Activated effector memory CD4-positive, alpha-beta T cell treated with Interleukin-2 at 50 U/mL for 16 hours (primary cell): Measurements from ENCODE around the gene EPAS1.

Experiments used
- DNase-seq: peaks from one replicate; pipeline ENCODE4 v3.0.0-alpha.2; 2020

The EPAS1 gene

DNA sequence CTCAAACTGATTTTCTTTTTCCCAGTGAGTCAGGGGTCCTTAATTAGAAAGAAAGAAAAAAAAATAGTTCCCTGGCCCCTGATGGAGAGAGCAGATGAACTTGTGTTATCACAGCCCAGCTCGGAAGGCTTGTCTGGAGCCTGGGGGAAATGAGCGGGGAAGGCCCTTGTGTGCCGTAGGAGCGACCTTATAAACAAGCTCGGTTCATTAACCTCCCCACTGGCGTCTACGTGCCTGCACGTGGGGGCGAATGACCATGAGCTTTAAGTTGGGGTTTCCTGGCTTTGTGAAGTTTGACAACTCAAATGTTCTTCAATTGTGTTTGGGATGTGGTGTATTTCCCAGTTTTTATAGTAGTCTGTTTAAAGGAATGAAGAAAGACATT, 69.5 kb downstream of the EPAS1 start:
- DNase-seq: no peak

DNA sequence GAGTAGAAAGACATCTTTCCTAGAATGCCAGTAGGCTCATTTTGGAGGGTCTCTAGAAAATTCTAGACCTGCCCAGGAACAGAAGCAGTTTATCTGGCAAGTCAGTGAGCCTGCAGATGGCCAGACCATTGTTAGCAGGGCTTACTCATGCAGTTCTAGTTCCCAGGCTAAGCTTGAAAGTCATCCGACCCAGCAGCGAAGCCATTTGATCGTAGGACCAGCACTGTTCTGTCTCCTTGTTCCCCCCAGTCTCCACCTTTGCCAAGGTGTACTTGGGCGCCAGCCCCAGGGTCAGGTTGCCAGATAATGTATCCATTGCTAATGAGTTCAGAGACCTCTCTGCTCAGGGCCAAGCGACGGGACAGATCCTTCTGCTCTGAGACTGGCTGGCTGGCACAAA, 70.1 kb downstream of the EPAS1 start:
- DNase-seq: no peak

DNA sequence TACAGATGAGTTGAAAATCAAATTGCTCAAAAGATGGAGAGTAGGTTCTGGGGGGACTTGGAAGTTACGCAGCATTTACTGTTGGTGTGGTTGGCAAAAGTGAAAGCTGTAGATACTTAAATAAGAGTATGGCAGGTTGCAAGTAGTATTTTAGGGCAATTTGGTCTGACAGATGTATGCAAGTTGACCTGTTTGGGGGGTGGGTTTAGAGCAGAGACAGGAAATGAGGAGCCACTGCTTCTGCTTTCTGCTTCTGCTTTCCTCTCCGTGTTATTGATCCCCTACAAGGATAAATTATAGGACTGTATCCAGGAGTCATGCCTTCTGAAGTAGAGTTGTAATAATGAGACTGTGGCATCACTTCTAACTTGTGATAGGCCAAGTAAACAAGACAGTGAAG, 71.2 kb downstream of the EPAS1 start:
- DNase-seq: no peak

DNA sequence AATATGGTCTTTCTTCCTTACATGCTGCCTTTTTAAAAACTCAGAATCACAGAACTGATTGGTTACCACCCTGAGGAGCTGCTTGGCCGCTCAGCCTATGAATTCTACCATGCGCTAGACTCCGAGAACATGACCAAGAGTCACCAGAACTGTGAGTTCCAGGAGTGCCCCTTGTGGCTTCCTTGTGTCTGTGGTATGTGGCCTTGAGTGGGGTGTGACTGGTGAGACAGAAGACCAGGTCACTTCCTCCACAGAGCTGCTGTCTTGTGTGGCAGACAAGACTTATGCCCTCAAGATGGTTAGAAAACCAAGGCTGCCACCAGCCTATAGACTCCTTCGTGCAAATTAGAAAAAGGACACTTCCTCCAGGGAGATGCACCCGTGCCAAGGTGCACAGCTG, 72.6 kb downstream of the EPAS1 start:
- DNase-seq: no peak

DNA sequence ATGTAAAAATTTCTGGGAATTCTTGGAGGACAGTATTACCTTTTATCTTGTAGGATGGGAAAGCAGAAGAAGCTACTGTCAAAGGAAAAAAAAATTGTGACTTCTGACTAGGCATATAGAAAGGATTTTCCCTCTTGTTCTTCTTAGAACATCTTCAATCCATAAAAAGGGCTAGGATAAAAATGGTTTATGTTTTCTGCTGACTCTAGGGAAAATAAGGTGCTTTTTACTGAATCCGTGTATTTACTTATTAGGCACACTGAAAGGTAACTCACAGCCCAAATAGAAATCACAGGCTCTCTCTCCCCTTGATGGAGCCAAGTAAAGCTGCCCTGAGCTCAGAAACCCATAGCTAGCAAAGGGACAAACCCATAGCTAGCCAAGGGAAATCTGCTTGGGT, 74.6 kb downstream of the EPAS1 start:
- no peak for DNase-seq

DNA sequence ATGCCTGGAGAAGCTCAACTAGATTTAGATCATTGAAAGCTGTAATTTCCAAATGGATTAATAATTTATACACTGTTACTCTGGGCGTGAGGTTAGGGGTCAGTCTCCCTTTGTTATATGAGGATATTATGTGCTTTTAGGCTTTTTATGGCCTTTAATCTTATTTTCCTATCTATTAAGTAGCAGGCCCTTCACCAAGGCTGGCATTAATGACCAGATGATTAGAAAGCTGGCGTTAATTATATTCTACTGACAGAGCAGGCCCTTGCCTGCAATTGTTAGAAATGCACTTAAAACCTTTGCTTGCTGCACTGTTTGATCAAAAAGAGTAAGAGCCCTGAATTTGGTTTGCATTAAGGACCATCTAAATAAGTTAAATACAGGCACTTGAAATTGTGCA, 75.3 kb downstream of the EPAS1 start:
- no peak for DNase-seq

DNA sequence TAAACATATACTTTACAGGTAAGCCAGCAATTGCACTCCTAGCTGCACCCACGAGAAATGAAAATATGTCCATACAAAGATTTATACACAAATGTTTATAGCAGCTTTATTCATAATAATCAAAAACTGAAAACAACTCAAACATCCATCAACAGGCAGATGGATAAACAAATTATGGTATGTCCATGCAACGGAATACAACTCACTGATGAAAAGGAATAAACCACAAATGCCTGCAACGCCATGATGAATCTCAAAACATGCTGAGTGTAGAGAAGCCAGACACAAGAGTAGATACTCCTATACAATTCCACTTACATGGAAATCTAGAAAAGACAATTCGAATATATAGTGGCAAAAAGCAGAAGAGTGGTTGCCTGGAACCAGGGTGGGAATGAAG, 76.0 kb downstream of the EPAS1 start:
- DNase-seq: no peak

DNA sequence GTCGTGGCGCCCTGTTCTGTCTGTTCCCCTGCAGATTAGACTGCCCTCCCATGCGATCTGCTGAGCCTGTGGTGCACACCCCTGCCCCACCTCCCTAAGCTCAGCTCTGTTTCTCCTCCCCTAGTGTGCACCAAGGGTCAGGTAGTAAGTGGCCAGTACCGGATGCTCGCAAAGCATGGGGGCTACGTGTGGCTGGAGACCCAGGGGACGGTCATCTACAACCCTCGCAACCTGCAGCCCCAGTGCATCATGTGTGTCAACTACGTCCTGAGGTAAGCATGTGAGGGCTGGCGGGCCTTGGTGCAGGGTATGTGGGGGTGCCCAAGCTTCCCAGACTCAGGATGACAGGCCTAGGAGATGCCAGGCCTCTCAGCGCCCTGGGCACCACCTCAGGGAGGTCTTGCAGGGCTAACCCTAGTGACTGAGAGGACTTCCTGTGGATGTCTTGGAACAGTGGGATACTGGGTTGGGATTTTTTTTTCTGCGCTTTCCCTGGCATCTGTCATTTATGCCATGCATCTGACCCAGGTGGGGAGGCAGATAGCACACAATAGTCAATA, 78.4 kb downstream of the EPAS1 start:
- no peak for DNase-seq

DNA sequence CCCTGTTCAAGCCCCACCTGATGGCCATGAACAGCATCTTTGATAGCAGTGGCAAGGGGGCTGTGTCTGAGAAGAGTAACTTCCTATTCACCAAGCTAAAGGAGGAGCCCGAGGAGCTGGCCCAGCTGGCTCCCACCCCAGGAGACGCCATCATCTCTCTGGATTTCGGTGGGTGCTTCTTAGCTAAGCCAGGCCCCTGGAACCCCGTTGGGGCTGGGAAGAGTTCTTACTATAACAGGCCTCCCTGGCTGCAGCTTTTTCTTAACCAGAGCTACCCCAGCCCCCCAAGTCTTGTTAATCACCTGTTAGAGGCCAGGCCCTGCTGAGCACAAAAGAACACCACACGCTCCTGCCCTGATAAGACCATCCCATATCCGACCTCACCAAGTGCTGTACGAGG, 79.4 kb downstream of the EPAS1 start:
- no peak for DNase-seq

DNA sequence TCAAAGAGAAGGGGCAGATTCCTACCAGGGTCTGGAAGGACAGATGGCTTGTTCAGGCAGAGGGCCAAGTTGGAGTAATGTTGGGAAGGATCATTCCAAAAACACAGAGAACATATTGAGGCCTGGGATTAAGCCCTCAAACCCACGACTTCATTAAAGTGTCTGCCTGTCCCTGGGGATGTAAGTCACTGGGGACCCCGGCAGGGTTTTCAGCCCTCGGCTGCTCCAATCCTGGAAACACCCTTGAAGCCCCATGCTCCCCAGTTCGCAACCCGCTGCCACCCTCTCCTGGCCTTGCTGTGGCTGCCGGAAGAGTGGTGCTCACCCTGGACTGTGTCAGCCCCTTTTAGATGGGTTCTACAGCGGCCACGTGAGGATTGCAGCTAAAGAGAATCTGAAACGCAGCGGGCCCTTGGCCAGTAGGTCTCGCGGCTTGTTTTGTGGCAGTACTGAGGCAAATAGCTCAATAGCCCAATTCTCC, 79.9 kb downstream of the EPAS1 start:
- DNase-seq: no peak

DNA sequence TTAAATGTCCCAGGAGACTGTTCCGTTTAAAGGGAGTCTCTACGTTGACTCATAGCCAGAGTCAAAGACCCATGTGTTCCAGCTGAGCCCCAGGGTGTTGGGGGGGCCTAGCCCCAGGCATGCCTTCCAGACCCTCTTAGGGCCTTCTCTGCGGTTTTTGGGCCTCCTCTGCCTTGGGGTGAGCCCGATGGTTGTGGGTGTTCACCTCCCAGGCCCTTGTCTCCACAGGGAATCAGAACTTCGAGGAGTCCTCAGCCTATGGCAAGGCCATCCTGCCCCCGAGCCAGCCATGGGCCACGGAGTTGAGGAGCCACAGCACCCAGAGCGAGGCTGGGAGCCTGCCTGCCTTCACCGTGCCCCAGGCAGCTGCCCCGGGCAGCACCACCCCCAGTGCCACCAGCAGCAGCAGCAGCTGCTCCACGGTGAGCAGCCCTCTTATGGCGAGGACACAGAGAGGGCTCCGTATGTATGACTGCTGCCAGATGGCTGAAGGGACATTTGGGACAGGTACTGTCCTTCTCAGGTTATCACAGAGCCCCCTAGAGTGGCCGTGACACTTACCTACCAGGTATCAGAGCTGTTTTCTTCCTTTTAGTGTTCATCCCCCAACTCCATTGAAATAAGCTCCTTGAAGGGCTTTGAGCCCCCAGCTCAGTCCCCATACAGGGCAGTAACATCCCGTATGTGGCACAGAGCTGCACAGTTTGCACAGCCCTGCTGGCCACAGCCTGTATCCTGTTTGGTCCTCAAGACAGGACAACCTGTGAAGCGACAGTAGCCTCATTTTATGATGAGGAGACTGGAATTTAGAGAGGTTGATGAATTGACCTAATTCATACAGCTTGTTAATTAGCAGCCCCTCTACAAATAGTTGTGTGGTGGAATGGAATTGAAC, 80.7 kb downstream of the EPAS1 start:
- DNase-seq: no peak

DNA sequence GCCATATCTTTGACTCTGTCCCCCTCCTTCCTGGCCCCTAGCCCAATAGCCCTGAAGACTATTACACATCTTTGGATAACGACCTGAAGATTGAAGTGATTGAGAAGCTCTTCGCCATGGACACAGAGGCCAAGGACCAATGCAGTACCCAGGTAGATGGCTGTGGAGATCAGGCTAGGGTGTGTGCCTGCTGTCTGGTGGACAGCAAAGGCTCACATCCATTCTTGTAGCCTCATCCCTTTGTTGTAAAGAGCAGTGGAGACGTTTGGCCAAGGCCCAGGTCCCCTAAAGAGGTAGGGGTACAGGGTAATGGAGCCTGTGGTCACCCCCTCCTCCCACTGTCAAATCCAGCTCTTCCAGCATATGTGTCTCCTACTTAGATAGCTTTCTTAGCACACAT, 81.4 kb downstream of the EPAS1 start:
- no peak for DNase-seq

DNA sequence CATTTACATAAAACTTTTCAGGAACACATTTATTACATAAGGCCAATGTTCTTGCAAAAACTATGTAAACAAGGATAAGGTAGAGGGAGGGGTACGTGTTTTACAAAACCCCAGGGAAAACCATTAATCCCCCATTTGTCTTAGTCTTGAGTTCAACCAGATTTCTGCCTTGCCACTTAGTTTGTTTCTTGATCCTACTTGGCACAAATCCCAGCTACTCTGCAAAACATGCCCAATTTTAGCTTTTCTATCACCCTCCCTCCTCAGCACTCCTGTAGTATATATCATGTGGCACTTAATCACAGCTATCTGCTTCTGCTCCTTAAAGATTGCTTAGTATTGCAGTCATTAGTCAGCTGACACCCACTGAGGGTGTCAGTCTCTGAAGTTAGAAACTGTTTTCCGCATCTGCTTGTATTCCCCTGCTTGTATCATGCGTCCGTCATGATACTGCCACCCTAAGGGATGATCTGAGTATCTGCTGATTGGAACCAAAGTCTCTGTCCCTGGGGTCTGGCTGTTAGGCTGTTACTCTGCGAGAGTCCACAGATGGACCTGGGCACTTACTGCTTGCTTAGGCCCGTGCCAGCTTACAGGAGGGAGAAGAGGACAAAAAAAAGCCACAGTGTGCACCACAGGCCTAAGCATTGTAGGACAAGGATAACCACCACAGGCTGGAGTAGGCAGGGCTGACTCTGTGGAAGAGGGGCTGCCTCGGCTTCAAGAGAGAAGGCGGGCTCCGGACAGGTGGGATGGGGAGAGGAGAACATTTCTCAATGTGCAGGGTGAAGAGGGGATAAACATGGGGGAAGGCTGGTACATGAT, 82.2 kb downstream of the EPAS1 start:
- no peak for DNase-seq

DNA sequence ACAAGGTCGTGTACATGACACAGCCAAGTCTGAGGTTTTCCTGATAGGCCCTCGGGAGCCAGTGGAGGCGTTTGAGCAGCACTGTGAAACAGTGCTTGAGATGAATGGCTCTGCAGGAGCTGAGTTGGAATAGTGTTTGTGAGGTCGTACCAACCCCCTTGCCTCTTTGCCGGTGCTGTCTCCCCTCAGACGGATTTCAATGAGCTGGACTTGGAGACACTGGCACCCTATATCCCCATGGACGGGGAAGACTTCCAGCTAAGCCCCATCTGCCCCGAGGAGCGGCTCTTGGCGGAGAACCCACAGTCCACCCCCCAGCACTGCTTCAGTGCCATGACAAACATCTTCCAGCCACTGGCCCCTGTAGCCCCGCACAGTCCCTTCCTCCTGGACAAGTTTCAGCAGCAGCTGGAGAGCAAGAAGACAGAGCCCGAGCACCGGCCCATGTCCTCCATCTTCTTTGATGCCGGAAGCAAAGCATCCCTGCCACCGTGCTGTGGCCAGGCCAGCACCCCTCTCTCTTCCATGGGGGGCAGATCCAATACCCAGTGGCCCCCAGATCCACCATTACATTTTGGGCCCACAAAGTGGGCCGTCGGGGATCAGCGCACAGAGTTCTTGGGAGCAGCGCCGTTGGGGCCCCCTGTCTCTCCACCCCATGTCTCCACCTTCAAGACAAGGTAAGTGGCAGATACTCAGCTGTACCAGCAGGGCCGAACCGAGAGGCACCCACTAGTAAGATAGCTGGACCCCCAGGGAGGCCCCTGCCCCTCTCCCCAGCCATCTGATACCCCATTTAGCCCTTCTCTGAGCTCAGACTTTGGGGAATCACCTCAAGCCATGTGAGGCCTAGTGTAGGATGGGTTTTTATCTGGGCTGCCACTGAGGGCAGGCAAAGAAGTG, 83.1 kb downstream of the EPAS1 start:
- DNase-seq: no peak

DNA sequence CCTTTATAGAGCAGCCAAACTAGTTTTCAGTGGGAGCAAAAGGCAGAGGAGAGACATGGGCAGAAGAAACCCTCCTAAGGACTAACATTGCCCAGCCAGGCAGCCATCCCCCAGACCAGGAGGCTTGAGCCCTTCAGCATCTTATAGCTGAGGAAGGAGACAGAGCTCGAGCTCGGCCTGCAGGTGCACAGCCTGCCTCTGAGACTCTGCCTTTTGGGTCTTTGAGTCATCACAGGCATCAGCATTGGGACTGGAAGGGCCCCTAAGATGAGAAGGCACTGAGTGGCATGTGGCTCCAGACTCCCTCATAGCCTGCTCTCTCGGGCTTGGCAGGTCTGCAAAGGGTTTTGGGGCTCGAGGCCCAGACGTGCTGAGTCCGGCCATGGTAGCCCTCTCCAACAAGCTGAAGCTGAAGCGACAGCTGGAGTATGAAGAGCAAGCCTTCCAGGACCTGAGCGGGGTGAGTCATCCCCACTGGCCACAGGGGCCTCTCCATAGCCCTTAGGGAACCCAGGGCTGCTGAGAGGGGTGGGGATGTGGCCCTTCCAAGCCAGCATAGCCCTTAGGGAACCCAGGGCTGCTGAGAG, 84.1 kb downstream of the EPAS1 start:
- DNase-seq: no peak

DNA sequence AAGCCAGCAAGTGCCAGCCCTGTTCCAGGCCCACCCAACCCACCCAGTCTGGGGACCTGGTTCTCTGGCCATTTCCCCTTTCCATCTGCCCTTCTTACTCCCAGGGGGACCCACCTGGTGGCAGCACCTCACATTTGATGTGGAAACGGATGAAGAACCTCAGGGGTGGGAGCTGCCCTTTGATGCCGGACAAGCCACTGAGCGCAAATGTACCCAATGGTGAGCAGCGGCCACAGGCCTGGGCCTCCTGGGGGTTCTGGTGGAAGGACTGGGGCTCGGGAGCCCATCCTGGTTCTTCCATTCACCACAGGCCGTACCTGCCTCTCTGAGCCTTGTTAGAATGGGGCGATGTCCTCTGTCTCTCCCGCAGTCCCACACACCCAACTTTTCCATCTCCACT, 84.7 kb downstream of the EPAS1 start:
- DNase-seq: no peak

DNA sequence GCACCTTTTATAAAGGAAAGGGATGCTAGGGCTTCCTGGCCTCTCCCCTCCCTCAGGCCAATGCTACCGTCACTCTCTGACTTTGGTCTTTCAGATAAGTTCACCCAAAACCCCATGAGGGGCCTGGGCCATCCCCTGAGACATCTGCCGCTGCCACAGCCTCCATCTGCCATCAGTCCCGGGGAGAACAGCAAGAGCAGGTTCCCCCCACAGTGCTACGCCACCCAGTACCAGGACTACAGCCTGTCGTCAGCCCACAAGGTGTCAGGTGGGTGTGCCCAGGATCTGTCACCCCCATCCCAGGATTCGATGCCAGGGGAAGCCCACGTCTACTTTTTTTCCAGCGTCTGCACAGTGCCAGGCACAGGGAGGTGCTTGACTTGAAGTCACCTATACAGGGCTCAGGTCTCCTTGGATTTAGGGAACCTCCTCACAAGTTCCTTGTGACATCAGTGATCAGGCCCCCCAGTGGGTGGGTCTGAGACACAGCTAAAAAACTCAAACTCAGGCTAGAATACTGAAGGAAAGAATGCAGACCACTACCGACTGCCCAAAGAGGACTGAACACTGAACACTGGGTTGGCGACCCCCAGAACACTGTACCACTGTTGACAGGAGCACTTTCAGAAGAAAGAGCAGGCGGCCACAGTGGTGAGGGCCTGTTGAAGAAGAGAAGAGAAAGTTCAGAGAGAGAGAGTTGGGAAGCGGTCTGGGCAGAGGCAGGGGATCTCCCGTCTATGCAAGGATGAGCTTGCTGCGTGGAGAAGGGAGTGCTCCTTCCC, 85.3 kb downstream of the EPAS1 start:
- DNase-seq: no peak

DNA sequence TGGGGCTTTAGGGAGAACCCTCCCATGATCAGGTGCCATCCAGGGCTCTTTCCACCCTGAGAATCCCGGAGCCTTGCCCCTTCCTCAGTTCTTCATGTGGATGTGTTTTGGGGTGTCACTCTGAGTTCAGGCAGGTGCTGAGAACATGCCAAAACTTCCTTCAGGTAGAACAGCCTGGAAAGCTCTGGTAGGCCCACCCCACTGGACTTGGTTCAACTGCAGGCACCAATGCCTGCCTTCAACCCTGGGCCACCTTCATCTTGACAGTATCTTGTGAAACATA, 85.8 kb downstream of the EPAS1 start:
- no peak for DNase-seq

DNA sequence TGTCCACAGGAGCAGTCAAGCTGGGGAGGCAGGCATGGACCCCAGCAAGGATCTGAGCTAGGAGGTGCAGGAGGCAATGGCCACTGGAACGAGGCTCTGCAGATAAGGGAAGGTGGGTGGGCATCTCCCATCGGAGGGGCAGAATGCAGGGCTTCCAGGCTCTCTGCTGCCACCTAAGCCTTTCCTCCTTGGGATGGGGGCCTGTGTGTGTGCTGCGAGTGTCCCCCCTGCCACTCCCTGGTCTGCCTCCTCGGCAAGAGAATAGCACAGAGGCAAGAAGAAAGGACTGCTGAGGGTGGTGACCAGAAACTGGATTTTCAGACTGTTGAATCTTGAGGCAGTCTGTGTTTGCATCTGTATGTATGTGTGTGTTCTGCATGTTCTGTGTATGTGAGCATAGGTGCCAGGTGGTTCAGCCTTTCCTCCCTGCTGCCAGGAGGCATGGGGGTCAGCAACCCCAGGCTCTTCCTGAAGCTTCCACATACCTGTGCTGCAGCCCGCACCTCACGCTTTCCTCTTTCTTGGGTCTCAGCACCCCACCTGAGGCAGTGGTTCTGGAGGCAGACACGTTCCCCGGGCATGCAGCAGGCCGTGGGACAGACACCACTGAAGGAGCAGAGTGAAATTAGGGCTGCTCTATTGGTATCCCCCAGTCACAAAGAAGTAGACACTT, 86.7 kb downstream of the EPAS1 start:
- DNase-seq: no peak

DNA sequence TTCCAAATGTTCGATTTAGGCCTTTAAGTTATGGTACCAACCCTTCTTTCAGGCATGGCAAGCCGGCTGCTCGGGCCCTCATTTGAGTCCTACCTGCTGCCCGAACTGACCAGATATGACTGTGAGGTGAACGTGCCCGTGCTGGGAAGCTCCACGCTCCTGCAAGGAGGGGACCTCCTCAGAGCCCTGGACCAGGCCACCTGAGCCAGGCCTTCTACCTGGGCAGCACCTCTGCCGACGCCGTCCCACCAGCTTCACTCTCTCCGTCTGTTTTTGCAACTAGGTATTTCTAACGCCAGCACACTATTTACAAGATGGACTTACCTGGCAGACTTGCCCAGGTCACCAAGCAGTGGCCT, 87.2 kb downstream of the EPAS1 start:
- no peak for DNase-seq
